ENCODE results near the gene FAM241B. TPM values are rescaled to one million over a fixed set of nuclear protein-coding genes. Genes with fewer than 3 reads are reported as not detected.

The FAM241B gene
- total RNA-seq, 2 donors from 2014 or later = 3.7 to 6.7 TPM

DNA sequence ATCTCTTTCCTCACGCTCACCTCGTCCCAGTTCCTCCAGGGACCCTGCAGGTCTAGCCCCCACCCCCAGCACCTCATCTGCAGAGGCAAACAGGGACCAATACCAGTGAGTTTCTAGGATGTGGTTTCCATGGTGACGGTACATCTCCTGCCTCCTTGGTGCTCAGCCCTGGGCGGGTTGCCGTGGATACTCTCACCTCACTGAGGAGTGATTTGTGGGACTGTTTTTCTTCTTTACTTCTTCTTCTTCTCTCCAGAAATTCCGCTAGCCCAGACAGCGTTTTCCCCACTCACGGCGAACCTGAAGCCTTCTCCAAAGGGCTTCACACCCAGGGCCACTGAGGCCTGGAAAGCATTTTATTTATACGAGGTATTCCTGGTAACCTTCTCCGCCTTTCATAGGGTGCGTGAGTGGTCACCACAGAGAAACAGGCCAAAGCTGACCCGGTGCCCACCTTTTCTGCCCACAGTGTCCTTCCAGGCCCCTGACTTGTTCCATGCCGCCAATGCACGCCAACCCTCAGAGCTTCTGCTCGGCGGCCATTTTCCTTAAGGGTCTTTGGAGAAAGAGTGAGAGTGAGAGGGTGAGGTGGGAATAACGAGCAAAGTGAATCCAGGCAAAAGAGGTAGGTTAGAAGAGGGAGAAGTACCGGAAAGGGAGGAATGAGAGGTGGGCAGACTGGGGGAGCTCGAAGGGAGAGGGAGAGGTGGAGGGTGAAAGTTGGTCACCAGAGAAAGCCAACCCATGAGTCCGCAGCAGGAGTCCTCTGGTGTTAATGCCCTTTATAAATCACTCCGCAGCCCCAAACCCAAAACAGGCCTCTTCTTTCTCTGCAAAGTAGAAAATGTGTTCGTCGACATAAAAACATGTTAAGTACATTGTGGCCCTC, 15.5 kb downstream of the FAM241B start:
- DNase-seq = no peak
- no peak for ATAC-seq
- intact Hi-C loops (cut with DNase I) = loop anchor here (2.0 to 10.0 kb wide), 6 partner anchors 67 to 272 kb away; partner anchors contain the start of gene COL13A1 (in 1 of the 2)

DNA sequence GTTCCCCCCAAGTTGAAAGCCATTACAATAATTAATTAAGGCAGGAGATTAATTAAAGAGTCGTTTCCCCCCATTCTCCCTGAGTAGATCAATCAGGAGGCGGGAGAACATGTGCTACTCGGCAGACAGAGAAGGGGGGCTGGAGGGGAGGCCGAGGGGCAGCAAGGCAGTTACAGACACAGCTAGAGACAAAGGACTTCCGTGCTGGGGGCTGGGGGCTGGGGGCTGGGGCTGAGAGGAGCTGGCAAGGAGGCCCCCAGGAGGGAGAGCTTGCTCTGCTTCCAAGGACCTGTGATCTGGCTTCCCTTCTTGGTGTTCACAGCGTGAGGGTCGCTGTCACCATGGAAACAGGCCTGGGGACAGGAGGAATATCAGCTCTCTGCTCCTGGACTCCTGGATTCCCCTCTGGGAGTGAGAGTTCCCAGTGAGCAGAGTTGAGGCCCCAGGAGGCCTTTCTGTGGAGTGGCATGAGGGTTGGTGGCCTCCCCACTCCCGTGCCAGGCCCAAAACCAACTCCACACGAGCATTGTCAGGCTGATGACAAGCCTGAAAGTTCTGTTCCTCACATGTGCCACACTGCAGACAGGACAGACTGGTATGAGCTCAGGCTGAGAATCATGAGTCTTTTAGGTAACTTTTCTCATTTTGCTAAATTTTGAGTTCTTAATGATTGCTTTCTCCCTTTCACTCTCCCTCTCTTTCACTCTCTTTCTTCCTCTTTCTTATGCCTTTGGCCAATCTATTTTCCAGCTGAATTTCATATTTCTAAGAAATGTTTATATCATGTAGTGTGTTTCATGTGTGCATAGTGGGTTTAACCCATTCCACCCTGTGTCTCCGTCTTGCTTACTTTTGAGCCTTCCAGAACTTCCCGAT, 16.4 kb downstream of the FAM241B start:
- intact Hi-C loops (cut with DNase I) = loop anchor here (5.0 to 10.0 kb wide), 4 partner anchors 66 to 271 kb away; partner anchors contain the start of gene COL13A1 (in 1 of the 2)
- ATAC-seq (no peak), DNase-seq (no peak)

DNA sequence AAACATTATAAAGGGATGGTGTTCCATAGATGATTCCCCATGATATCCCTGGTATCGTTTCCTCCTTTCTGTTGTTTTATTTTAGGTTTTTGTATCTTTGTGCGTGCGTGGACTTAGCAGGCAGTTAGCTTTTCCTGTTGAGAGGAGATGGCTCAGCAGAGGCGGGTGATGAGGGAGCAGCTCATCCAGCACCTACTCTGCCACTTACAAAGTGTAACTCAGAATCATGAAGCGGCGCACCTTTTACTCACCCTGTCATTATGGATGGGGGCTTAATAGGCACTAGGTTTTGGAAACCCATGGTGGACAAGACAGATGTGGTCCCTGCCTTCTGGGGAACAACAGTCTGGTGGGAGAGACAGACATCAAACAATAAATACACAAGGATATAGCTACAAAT, 17.1 kb downstream of the FAM241B start:
- DNase-seq (no peak), ATAC-seq (no peak)
- intact Hi-C loops (cut with DNase I) = loop anchor here (5.0 to 10.0 kb wide), 4 partner anchors 65 to 270 kb away; partner anchors contain the start of gene COL13A1 (in 1 of the 2)

DNA sequence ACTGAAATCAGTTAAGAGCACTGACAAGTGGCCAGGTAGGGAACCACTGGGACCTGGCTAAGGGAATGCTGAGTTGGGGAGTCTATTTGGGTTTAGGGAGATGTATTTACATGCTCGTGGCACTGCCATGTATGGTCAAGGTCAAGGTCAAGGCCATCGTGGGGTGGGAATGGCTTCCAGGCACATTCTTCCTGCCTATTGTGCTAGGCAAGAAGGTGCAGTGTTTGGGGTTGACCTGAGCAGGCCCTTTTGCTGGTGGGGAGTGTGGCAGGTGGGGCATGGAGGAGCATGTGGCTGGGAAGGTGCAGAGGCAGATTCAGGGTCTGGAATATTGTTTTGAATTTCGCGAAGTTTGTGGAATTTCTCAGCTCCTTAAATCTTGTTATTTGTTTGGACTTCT, 17.8 kb downstream of the FAM241B start:
- DNase-seq = no peak
- intact Hi-C loops (cut with DNase I) = loop anchor here (5.0 to 10.0 kb wide), 4 partner anchors 64 to 269 kb away; partner anchors contain the start of gene COL13A1 (in 1 of the 2)

DNA sequence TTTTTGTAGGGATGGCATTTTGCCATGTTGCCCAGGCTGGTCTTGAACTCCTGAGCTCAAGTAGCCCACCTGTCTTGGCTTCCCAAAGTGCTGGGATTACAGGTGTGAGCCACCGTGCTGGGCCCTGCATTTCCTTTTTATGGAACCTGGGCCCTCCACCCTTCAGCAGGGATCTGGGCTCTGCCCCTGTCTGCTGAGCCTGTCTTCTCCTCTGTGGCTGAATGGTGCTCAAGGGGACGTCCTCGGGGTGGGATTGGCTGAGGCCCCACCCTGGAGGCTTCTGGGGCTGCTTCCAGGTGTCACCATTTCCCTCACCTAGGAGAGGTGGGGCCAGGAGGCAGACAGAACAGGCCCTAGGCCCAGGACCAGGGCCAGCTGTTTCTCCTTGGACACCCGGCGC, 18.4 kb downstream of the FAM241B start:
- ATAC-seq (no peak), DNase-seq (no peak)
- intact Hi-C loops (cut with DNase I) = loop anchor here (5.0 to 10.0 kb wide), 4 partner anchors 64 to 269 kb away; partner anchors contain the start of gene COL13A1 (in 1 of the 2)

More for the DNA sequence above, 17.8 kb downstream of the FAM241B start:
- ATAC-seq = no peak

DNA sequence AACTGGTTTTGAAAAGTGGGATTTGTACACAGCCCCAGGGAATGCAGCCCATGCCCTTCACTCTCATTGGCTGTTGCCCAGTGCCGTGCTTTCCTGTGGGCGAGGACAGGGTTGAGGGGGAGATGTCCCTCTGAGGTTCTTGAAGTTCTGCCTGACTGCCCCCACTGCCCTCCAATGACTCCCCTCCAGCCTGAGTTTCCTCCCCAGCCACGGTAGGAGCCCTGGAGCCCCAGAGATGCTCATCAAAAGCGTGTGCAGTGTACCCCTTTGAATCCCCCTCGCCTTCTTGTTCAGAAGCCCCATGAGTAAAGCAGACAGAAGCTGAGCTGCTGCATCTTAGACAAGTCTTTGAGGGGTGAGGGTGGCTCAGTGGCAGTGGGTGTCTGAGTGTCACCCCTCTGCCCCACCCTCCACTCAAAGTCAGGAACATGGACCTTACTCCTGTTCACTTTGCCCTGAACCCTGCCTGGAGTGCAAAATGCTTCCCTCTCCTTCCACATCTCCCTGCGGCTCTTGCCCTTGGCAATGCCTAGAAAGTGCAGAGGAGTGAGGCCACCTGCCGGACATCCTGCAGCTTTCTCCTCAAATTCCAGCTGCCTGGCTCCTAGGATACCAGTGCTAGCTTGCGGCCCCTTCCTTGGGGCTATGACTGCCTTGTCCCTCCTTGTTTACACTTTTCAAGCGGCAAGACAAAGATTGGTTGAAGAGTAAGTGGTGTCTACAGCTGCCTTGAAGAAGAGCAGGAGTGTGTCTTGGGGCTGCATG, 19.9 kb downstream of the FAM241B start:
- DNase-seq = no peak
- ATAC-seq = no peak
- intact Hi-C loops (cut with DNase I) = loop anchor here (5.0 to 10.0 kb wide), 4 partner anchors 62 to 267 kb away; partner anchors contain the start of gene COL13A1 (in 1 of the 2)

DNA sequence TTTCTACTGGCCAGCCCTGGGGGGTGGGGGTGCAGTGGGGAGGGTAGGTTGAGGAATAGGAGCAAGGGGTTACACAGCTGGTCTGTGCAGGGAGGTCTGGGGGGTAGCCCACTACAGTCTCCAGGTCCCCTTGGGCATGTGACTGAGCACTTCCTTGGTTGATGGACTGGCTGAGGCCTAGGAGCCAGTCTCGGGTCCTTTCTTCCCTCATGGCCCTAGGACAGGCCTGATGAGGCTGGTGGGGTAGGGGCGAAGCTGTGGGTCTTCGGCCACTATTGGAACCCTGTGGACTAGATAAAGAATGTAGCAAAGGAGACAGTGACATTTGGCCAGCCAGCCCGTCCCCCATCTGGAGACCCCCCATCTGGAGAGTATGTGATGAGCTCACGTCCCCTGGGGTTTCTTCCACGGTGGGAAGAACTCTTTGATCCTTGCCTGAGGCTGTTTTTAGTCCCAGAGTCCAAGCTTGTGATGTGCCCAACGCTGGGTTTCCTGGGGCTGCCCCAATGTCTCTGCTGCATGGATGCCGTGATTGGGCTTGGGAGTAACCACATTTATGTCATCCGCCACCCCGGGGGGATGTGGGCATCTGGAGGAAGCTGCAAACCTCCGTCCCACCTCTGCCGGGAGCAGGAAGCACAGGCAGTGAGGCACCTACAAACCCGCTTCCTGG, 20.7 kb downstream of the FAM241B start:
- ATAC-seq (no peak), DNase-seq (no peak)
- intact Hi-C loops (cut with DNase I) = no loop called here

DNA sequence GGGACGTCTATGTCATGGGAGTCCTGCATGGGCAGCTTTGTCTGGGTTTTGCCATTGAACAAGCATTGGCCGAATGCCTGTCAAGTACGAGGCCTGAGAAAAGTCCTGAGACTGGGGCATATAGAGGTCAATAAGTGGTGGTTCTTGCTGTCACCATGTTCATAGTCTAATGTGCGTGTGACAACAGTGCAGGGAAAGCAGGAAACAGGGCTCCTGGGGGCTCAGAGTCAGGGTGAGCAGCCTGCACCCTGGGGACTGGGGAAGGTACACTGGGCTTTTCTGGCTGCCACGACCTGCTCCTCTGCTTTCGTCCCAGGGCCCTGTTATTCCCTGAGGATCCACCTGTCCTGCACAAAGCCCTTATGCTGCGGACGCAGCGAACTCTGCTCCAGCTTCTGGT, 21.3 kb downstream of the FAM241B start:
- ATAC-seq (no peak), DNase-seq (no peak)
- intact Hi-C loops (cut with DNase I) = no loop called here

DNA sequence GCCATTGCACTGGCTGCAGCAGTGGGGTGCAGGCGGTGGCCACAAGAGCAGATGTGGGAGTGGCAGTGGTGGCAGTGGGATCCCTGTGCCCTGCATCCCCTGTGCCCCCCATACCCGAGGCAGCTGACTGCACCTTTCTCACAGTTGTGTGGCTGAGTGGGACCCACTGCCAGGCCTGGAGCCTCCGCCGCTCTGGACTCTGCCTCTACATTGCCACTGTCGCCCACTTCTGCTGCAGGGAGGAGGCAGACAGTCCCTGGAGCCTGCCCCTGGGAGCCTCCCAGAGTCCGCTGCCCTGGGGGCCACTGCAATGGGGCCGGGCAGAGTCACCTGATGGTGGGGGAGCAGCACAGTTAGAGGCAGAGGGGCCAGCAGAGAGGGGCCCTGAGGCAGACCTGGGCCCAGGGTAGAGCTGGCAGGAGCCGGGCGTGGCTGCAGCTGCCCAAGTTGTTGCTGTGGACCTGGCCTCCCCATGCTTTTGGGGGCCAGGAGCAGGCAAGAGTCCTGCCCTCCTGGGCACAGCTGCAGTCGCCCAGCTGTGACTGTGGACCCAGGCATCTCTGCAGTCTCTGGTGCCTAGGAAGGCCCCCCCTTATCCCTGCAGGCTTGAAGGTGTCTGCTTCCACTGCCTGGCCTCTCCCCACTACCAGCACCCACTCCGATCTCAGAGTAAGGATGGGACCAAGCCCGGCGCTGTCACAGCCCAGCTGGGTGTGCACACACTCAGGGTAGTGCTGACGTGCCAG, 22.2 kb downstream of the FAM241B start:
- intact Hi-C loops (cut with DNase I) = no loop called here
- DNase-seq = no peak
- ATAC-seq = no peak

DNA sequence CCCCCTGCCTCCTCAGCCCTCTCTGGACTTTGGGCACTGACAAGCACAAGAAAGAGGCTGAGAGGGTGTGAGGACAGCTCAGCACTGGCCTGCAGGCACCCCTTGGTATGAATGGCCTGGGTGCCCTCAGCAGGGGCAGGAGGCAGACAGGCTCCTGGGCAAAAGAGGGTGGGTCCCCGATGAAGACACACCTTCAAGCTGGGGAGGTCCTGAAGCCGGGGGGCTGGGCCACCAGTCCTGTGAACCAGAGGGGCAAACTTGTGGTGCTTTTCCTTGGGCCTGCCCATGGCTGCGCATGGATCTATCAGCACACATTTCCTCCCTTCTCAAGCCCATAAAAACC, 22.8 kb downstream of the FAM241B start:
- intact Hi-C loops (cut with DNase I) = no loop called here

DNA sequence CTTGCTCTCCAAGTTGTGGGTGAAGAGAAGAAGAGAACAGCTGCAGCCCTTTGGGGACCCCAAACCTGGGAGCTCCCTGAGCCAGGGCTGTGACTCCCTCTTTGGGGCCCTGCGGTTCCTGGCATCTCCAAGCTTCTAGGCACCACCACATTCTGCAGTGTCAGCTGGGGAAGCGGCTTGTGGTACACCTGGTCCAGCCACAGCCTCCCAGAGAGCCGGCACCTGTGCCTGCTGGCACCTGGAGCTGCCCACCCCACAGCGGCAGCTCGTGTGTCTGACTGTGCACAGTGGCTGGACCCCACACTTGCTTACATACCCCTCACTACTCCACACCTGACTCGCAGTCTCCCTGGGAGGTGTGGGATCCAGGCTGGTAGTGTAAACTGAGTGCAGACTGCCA, 23.5 kb downstream of the FAM241B start:
- ATAC-seq = no peak
- DNase-seq = no peak
- intact Hi-C loops (cut with DNase I) = no loop called here

More for the DNA sequence above, 22.8 kb downstream of the FAM241B start:
- DNase-seq (no peak), ATAC-seq (no peak)

DNA sequence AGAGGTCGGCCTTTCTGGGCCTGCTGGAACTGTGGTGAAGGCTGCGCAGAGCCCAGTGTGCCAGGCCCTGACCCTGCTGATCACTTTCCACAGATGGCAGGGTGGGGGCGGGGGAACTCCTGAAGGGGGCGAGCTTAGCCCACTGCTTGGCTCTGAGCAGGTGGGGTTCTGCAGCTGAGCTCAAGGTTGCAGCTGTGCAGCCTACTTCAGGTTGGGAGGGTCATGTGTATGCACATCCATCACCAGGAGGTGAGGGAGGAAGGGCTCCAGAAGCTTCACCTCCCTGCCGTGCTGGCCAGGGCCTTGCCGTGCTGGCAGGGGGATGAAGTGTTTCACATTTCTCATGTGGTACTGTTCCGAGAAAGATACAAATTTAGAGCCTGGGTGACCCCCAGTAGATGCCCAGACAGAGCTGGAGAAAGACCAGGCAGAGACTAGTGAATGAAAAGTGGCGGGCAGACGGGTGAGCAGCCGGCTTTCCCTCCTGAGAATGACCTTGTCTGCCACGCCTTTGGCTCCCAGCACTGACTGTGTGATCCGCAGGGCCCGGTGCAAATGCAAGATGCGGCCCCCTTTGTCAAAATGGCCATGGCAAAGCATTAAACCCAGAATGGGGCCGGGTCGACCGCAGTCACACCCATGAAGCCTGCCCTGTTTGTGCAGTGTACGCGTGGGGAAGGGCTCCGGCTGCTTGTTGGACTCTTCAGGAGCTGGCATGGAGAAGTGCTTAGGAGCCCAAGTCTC, 25.2 kb downstream of the FAM241B start:
- intact Hi-C loops (cut with DNase I) = loop anchor here in 1 of 2 donors (5.0 kb wide), 1 partner anchor 42 kb away; no protein-coding TSS in a partner anchor
- DNase-seq = no peak

DNA sequence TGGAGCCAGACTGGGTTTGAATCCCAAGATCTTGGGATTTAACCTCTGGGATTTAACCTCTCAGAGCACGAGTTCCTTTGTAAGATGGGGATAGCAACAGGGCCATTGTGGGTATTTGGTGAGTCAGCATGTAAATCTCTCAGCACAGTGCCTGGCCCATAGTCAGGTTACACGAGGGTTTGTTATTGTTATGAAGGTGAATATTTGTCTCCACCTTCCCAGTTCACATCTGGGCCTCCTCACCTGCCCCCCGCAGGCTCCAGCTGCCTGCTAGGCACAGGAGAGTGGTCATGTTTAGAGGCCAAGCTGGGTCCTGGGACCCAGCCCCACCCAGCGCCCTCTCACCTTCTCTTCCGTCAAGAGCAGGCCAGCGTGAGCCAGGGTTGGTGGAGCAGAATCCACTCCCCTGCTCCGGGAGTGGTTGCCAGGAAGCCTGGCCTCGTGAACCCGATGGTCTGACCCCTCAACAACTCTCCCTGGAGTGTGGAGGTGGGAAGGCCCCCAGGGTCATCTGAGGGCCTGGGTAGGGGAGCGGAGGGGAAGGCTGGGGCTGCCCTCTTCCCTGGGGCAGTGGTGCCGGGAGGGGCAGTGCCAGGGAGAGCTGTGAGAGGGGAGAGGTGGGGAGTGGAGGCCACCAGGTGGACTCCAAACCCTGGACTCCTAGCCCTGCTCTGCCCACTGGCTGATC, 26.0 kb downstream of the FAM241B start:
- intact Hi-C loops (cut with DNase I) = loop anchor here in 1 of 2 donors (5.0 kb wide), 1 partner anchor 41 kb away; no protein-coding TSS in a partner anchor
- no peak for ATAC-seq

More for the DNA sequence above, 25.2 kb downstream of the FAM241B start:
- peak in 1 of 2 donors; percentile 20 for ATAC-seq

DNA sequence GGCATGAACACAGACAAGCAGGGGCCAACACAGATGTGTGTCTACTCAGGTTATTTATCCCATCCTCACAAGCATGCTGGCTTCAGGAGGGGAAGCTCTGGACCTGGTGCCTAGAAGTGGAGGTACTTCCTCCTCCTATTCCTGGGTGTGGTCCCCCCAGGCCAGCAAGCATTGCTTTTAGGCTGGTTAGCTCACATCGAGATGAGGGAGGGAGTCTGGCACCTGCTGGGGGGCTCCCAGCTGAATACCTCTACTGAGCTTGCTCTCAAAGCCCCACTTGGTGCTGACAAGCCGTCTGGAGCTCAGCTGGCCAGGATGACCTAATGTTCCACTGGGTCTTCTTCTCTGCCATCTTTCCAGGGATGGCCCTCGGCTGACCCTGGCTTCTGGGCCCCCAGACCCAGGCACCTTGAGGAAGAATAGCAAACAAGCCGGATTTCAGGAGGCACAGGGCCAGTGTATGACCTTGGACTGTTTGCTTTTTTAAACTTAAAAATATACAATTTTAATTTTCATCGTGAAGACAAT, 26.8 kb downstream of the FAM241B start:
- ATAC-seq (peak in 1 of 2 donors; percentile 22), DNase-seq (no peak)
- intact Hi-C loops (cut with DNase I) = loop anchor here in 1 of 2 donors (5.0 kb wide), 1 partner anchor 40 kb away; no protein-coding TSS in a partner anchor

More for the DNA sequence above, 26.0 kb downstream of the FAM241B start:
- no peak for DNase-seq

DNA sequence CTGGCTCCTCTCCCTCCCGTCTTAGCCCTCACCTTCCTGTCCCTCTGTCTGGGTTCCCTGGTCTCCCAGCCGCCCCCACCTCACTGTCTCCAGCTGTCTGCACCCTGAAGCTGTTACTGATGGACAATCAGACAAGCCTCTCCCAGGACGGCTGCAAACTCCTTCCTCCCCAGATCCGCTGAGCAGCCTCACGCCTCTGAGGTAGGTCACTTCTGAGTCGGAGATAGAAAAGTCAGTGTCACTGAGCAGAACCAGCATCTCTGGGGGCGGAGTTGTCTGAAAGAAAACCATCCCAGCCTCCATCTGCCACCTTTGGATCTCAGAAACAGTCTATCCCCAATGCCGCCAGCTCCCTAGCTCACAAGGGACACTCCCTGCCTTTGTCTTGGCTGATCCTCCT, 27.4 kb downstream of the FAM241B start:
- intact Hi-C loops (cut with DNase I) = loop anchor here in 1 of 2 donors (5.0 kb wide), 1 partner anchor 40 kb away; no protein-coding TSS in a partner anchor
- DNase-seq (no peak), ATAC-seq (peak; percentile 35 to 39)

DNA sequence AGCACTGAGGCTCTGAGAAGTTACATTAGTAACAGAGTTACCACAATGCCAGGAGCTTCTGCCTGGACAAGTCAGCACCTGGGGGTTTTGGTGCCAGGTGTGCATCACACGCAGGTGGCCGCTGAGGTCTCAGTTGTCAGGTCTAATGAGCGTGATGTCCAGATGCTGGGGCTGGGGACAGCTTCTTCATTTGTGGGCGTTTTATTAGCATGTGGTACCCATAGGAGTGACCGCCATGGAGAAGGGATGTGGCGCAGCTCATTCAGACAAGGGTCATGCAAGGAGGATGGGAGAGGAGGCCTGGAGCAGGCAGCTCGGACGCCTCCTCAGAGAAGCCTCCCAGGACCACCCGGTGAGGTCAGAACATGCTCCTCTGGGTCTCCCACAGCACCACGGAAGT, 27.8 kb downstream of the FAM241B start:
- intact Hi-C loops (cut with DNase I) = loop anchor here in 1 of 2 donors (5.0 kb wide), 1 partner anchor 39 kb away; no protein-coding TSS in a partner anchor
- ATAC-seq = no peak
- DNase-seq = no peak

Data from left cardiac atrium (tissue), 4 donors.